ENCODE measurements around the gene FDX2. TPM values are rescaled to one million over a fixed set of nuclear protein-coding genes. Genes with fewer than 3 reads are reported as not detected.

The FDX2 gene
- total RNA-seq, 1 experiment from 2014 or later: 21.0 TPM

- POLR2A ChIA-PET: no interaction called here
- no peak for ATAC-seq
- no TSS peak for BruUV-seq (replicated peaks)
- no peak overlapping the region for H3K9ac ChIP-seq (ENCODE audit: low read length)
- no peak overlapping the region for H2AFZ ChIP-seq (ENCODE audit: low read depth, low read length, poor library complexity, severe bottlenecking)
- DNase-seq (ENCODE audit: low read depth, low spot score): no peak
- 0 out of 2 replicates have a peak, but pooled peaks cover 4% of the 10 kb centered on the region for H3K79me2 ChIP-seq (ENCODE audit: insufficient read depth, low read length)
- no peaks in the 10 kb centered on the region for H3K27me3 ChIP-seq (ENCODE audit: insufficient read depth, low read length)
- RAD21 ChIA-PET (ENCODE audit: low non-redundant PET in 1 of 2, low total read pairs in 2 of 2, uncharacterized antibody in 2 of 2, unreplicated experiment in 2 of 2): interaction anchor here in 1 of 2 experiments (0.6 kb wide), 1 partner anchor 47 kb away, joined by 3 read pairs; no protein-coding TSS in a partner anchor
- H3K4me2 ChIP-seq (ENCODE audit: low read length): no peak overlapping the region
- TF ChIP-seq ZNF274 (IDR thresholded peaks at IDR 0.05; ENCODE audit: low read depth, low read length): no peak
- no peak for TF ChIP-seq FOSL1 (IDR thresholded peaks at IDR 0.05; ENCODE audit: low read depth)
- no peak for TF ChIP-seq CTCF (IDR thresholded peaks at IDR 0.05 in 2 of 3, conservative IDR thresholded peaks at IDR 0.05 in 1 of 3; ENCODE audit: borderline replicate concordance in 1 of 3, insufficient read depth in 1 of 3, low read depth in 2 of 3, low read length in 2 of 3)
- no peak for TF ChIP-seq POLR2AphosphoS5 (IDR thresholded peaks at IDR 0.05; ENCODE audit: low read depth, low read length)
- TF ChIP-seq ZFX (IDR thresholded peaks at IDR 0.05): no peak
- no peak for TF ChIP-seq SRF (IDR thresholded peaks at IDR 0.05; ENCODE audit: low read depth)
- TF ChIP-seq ATF3 (IDR thresholded peaks at IDR 0.05): no peak
- TF ChIP-seq CBX3 (IDR thresholded peaks at IDR 0.05; ENCODE audit: low read depth): no peak
- TF ChIP-seq EZH2phosphoT487 (IDR thresholded peaks at IDR 0.05; ENCODE audit: borderline replicate concordance): no peak
- TF ChIP-seq REST (IDR thresholded peaks at IDR 0.05; ENCODE audit: low read depth): no peak
- TF ChIP-seq MAX (IDR thresholded peaks at IDR 0.05): no peak
- no peak for TF ChIP-seq ZBTB33 (IDR thresholded peaks at IDR 0.05; ENCODE audit: extremely low read depth, insufficient replicate concordance, low read length)
- no peak for TF ChIP-seq YY1 (IDR thresholded peaks at IDR 0.05; ENCODE audit: extremely low read depth, insufficient replicate concordance, low read depth, low read length)
- no peak for TF ChIP-seq SP1 (IDR thresholded peaks at IDR 0.05; ENCODE audit: low read depth)
- TF ChIP-seq EZH2 (IDR thresholded peaks at IDR 0.05): no peak
- TF ChIP-seq RAD21 (IDR thresholded peaks at IDR 0.05; ENCODE audit: low read depth): no peak
- H4K20me1 ChIP-seq (ENCODE audit: insufficient read depth): no peaks in the 10 kb centered on the region
- intact Hi-C loops (cut with micrococcal nuclease): no loop called here
- no peaks in the 10 kb centered on the region for H3K9me2 ChIP-seq (ENCODE audit: insufficient read depth)
- H3K36me3 ChIP-seq (ENCODE audit: control insufficient read depth in 1 of 2, insufficient read depth in 2 of 2, low read length in 2 of 2): peaks cover 12 to 19% of the 10 kb centered on the region in 2 experiments; a peak in 3 of 4 replicates
- H3K4me3 ChIP-seq (replicated peaks in 1 of 2; ENCODE audit: low read depth in 1 of 2, low read length in 2 of 2): no peak overlapping the region
- CTCF ChIA-PET: no interaction called here
- 0 out of 2 replicates have a peak overlapping the region, but pooled peaks have one; percentile 80 for H3K27ac ChIP-seq (ENCODE audit: low read depth, low read length)
- H3K4me1 ChIP-seq (ENCODE audit: control insufficient read depth in 1 of 2, insufficient read depth in 2 of 2, low read length in 2 of 2): peaks cover 4 to 21% of the 10 kb centered on the region in 2 experiments; a peak in 3 of 4 replicates
- no peaks in the 10 kb centered on the region for H3K9me3 ChIP-seq (ENCODE audit: control insufficient read depth in 1 of 2, insufficient read depth in 1 of 2, low read depth in 1 of 2, low read length in 2 of 2)
Observed at GRCh38 chr19:10317045-10317856, 1.4 kb upstream of the FDX2 start.
